Activated CD4-positive, CD25-positive, alpha-beta regulatory T cell treated with anti-CD3 and anti-CD28 coated beads, Interleukin-2, amount 50 U/mL, for 16 hours (primary cell): Measurements from ENCODE around the gene NCAM1.

ENCODE experiments used
- DNase-seq: peaks from one replicate; pipeline ENCODE4 v3.0.0-alpha.2; 2020; ENCODE audit warnings: low read depth, low spot score

The NCAM1 gene

GRCh38 chr11:112968941-112969713, 7.9 kb downstream of the NCAM1 start:
- no peak for DNase-seq

- no peak for DNase-seq
Observed at GRCh38 chr11:112971195-112971594, 10.0 kb downstream of the NCAM1 start.

GRCh38 chr11:112971827-112972226, 10.6 kb downstream of the NCAM1 start:
- no peak for DNase-seq

GRCh38 chr11:112972399-112973145, 11.4 kb downstream of the NCAM1 start:
- DNase-seq = no peak

- no peak for DNase-seq
Observed at GRCh38 chr11:112975051-112975450, 13.8 kb downstream of the NCAM1 start.

- DNase-seq = no peak
Observed at GRCh38 chr11:112975493-112975892, 14.3 kb downstream of the NCAM1 start.

- no peak for DNase-seq
Observed at GRCh38 chr11:112977755-112978154, 16.5 kb downstream of the NCAM1 start.

- no peak for DNase-seq
Observed at GRCh38 chr11:112983887-112984286, 22.7 kb downstream of the NCAM1 start.

- no peak for DNase-seq
Observed at GRCh38 chr11:112989198-112989597, 28.0 kb downstream of the NCAM1 start.

- DNase-seq = no peak
Observed at GRCh38 chr11:112993808-112994207, 32.6 kb downstream of the NCAM1 start.

GRCh38 chr11:112995423-112996090, 34.3 kb downstream of the NCAM1 start:
- DNase-seq = no peak

- DNase-seq = no peak
Observed at GRCh38 chr11:112996994-112997393, 35.8 kb downstream of the NCAM1 start.

- no peak for DNase-seq
Observed at GRCh38 chr11:112997857-112998466, 36.7 kb downstream of the NCAM1 start.

- no peak for DNase-seq
Observed at GRCh38 chr11:112999520-112999919, 38.3 kb downstream of the NCAM1 start.

GRCh38 chr11:113001709-113002108, 40.5 kb downstream of the NCAM1 start:
- no peak for DNase-seq

GRCh38 chr11:113006896-113007445, 45.8 kb downstream of the NCAM1 start:
- no peak for DNase-seq

GRCh38 chr11:113014262-113015097, 53.3 kb downstream of the NCAM1 start:
- no peak for DNase-seq

- DNase-seq = no peak
Observed at GRCh38 chr11:113015098-113015455, 53.9 kb downstream of the NCAM1 start.

GRCh38 chr11:113016905-113017304, 55.7 kb downstream of the NCAM1 start:
- DNase-seq = no peak

GRCh38 chr11:113018913-113019312, 57.7 kb downstream of the NCAM1 start:
- DNase-seq = no peak

GRCh38 chr11:113019711-113020110, 58.5 kb downstream of the NCAM1 start:
- DNase-seq = no peak
